ENCODE data around the gene KHDC4. TPM values are rescaled to one million over a fixed set of nuclear protein-coding genes. Genes with fewer than 3 reads are reported as not detected.

Gene KHDC4
- total and polyA plus RNA-seq, 2 donors (not counting 3 experiments of a cell fraction or from before 2014, with no cell fraction given), result 47.9 to 54.1 TPM

DNA sequence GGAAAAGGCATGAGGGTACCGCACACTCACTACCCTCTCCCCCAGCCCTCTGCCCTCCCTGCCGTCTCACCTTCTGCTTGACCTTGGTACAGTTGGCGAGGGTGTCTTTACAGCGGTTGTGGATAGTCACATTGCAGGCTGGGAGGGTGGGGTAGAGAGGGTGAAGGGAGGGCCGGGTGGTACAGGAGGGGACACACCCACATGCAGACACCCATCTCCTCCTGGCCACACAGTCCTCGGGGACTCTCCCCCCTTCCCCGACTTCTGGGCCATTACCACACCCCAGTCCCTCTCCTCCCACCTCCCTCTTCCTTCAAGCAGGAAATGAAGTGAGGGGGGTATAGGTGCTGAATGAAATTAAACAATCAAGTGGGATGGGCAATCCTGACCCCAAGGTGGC lies 32.5 kb upstream of the KHDC4 start:
- peaks cover 14 to 36% of the 10 kb centered on the region in 2 experiments for H3K36me3 ChIP-seq (ENCODE audit: control insufficient read depth in 2 of 2, extremely low read depth in 1 of 2, insufficient read depth in 2 of 2, low read length in 2 of 2)
- H3K27me3 ChIP-seq (ENCODE audit: control insufficient read depth in 2 of 2, insufficient read depth in 2 of 2, low read length in 2 of 2), result no peaks in the 10 kb centered on the region
- dilution Hi-C loops (cut with MboI; ENCODE audit: extremely low pct_ligation_motif_present, low sequenced_read_pairs) (no loop called here), intact Hi-C loops (cut with micrococcal nuclease) (loop anchor here (1.0 to 10.0 kb wide), 3 partner anchors 11 to 168 kb away; no protein-coding TSS in a partner anchor)
- H3K4me2 ChIP-seq (ENCODE audit: insufficient read depth, low read length), result no peak overlapping the region
- H4K20me1 ChIP-seq (replicated peaks; ENCODE audit: control insufficient read depth, extremely low read depth, insufficient read depth, low read length), result no peaks in the 10 kb centered on the region
- H3K79me2 ChIP-seq (ENCODE audit: control insufficient read depth, insufficient read depth, low read length), result peaks cover 45% of the 10 kb centered on the region
- H3K9me1 ChIP-seq (replicated peaks; ENCODE audit: control insufficient read depth, extremely low read depth, insufficient read depth, low read length), result no peaks in the 10 kb centered on the region
- ChIA-PET CTCF (interaction anchor here (1.3 to 5.5 kb wide), 8 partner anchors 8 to 258 kb away, joined by 3 to 41 read pairs (median 8); partner anchors contain the start of genes ARHGEF2 and UBQLN4), POLR2A (interaction anchor here (1.0 to 1.5 kb wide), 2 partner anchors 10 to 14 kb away, joined by 3 to 4 read pairs; no protein-coding TSS in a partner anchor)
- FAIRE-seq (peak; percentile 24), DNase-seq (ENCODE audit: low read depth, low spot score) (no peak)
- H3K4me1 ChIP-seq (ENCODE audit: control insufficient read depth, extremely low read depth, insufficient read depth, low read length), result peaks cover 63% of the 10 kb centered on the region
- H3K27ac ChIP-seq (ENCODE audit: insufficient read depth, low read depth, low read length), result peak overlapping the region; percentile 91
- no peak for TF ChIP-seq GATA2 (IDR thresholded peaks at IDR 0.05; ENCODE audit: insufficient read depth, insufficient read length, low read depth, low read length)
- no peak for TF ChIP-seq MYC (IDR thresholded peaks at IDR 0.05; ENCODE audit: low read depth, low read length)
- no peak for TF ChIP-seq EZH2 (IDR thresholded peaks at IDR 0.05; ENCODE audit: borderline replicate concordance, low read depth, low read length, severe bottlenecking)
- TF ChIP-seq POLR2AphosphoS5 (IDR thresholded peaks at IDR 0.05; ENCODE audit: insufficient read depth, low read depth, low read length), result no peak
- no peak for TF ChIP-seq JUN (IDR thresholded peaks at IDR 0.05; ENCODE audit: borderline replicate concordance, insufficient read depth, insufficient read length, low read depth)
- TF ChIP-seq POLR2A (IDR thresholded peaks at IDR 0.05; ENCODE audit: low read depth, low read length), result no peak
- TF ChIP-seq, protein P1, sequence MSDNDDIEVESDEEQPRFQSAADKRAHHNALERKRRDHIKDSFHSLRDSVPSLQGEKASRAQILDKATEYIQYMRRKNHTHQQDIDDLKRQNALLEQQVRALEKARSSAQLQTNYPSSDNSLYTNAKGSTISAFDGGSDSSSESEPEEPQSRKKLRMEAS (IDR thresholded peaks at IDR 0.05; ENCODE audit: insufficient read depth, insufficient read length), result no peak
- no peak for TF ChIP-seq FOS (IDR thresholded peaks at IDR 0.05; ENCODE audit: borderline replicate concordance, insufficient read depth, low read length)
- TF ChIP-seq, protein P2, sequence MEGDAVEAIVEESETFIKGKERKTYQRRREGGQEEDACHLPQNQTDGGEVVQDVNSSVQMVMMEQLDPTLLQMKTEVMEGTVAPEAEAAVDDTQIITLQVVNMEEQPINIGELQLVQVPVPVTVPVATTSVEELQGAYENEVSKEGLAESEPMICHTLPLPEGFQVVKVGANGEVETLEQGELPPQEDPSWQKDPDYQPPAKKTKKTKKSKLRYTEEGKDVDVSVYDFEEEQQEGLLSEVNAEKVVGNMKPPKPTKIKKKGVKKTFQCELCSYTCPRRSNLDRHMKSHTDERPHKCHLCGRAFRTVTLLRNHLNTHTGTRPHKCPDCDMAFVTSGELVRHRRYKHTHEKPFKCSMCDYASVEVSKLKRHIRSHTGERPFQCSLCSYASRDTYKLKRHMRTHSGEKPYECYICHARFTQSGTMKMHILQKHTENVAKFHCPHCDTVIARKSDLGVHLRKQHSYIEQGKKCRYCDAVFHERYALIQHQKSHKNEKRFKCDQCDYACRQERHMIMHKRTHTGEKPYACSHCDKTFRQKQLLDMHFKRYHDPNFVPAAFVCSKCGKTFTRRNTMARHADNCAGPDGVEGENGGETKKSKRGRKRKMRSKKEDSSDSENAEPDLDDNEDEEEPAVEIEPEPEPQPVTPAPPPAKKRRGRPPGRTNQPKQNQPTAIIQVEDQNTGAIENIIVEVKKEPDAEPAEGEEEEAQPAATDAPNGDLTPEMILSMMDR (IDR thresholded peaks at IDR 0.05; ENCODE audit: extremely low read depth in 1 of 2, insufficient read depth in 1 of 2, low read depth in 1 of 2, low read length in 2 of 2), result no peak
- no peak overlapping the region for H3K4me3 ChIP-seq (replicated peaks in 1 of 3; ENCODE audit: insufficient read depth in 1 of 3, low read depth in 1 of 3, low read length in 3 of 3)
- BruUV-seq (replicated peaks), result no TSS peak
- H3K9ac ChIP-seq (replicated peaks; ENCODE audit: extremely low read depth, insufficient read depth, low read length), result peak overlapping the region; percentile 61
- no peak overlapping the region for H2AFZ ChIP-seq (ENCODE audit: low read depth, low read length)
- H3K9me3 ChIP-seq (replicated peaks; ENCODE audit: control insufficient read depth, insufficient read depth, low read length), result no peaks in the 10 kb centered on the region

Measured in endothelial cell of umbilical vein (primary cell).